Measurements from ENCODE around the gene JSRP1. TPM values are rescaled to one million over a fixed set of nuclear protein-coding genes. Genes with fewer than 3 reads are reported as not detected.

Gene JSRP1
- total RNA-seq, 1 donor: 0.43 TPM

GRCh38 chr19:2233601-2234280 lies 22.5 kb downstream of the JSRP1 start:
- no peak for TF ChIP-seq CTCF (IDR thresholded peaks at IDR 0.05; ENCODE audit: insufficient read depth, low read depth, low read length)
- H3K4me3 ChIP-seq (ENCODE audit: low read depth, low read length): no peak overlapping the region
- no peak for DNase-seq (ENCODE audit: low read depth)

- DNase-seq (ENCODE audit: low read depth): no peak
- TF ChIP-seq CTCF (IDR thresholded peaks at IDR 0.05; ENCODE audit: insufficient read depth, low read depth, low read length): no peak
- no peak overlapping the region for H3K4me3 ChIP-seq (ENCODE audit: low read depth, low read length)
Measured at GRCh38 chr19:2232286-2233151, 23.7 kb downstream of the JSRP1 start.

GRCh38 chr19:2231621-2232221 lies 24.5 kb downstream of the JSRP1 start:
- no peak for TF ChIP-seq CTCF (IDR thresholded peaks at IDR 0.05; ENCODE audit: insufficient read depth, low read depth, low read length)
- DNase-seq (ENCODE audit: low read depth): no peak

GRCh38 chr19:2230807-2231533 lies 25.2 kb downstream of the JSRP1 start:
- no peak for DNase-seq (ENCODE audit: low read depth)

More at GRCh38 chr19:2231621-2232221, 24.5 kb downstream of the JSRP1 start:
- H3K4me3 ChIP-seq (ENCODE audit: low read depth, low read length): no peak overlapping the region

GRCh38 chr19:2230033-2230531 lies 26.1 kb downstream of the JSRP1 start:
- no peak for DNase-seq (ENCODE audit: low read depth)
- H3K4me3 ChIP-seq (ENCODE audit: low read depth, low read length): no peak overlapping the region
- TF ChIP-seq CTCF (IDR thresholded peaks at IDR 0.05; ENCODE audit: insufficient read depth, low read depth, low read length): no peak

More at GRCh38 chr19:2230807-2231533, 25.2 kb downstream of the JSRP1 start:
- TF ChIP-seq CTCF (IDR thresholded peaks at IDR 0.05; ENCODE audit: insufficient read depth, low read depth, low read length): no peak
- H3K4me3 ChIP-seq (ENCODE audit: low read depth, low read length): no peak overlapping the region
